Right lobe of liver (tissue), 6 donors: ENCODE data around the gene FXYD7. TPM values are rescaled to one million over a fixed set of nuclear protein-coding genes. Genes with fewer than 3 reads are reported as not detected.
A peak's percentile ranks its signal among the peaks of the same experiment; 100 is the strongest.

Experiments
- ATAC-seq, 4 donors: fragments of 200-7000 bp; cut with Tn5 transposase; one replicate each; pipeline ENCODE4 v1.9.1; 2020; ENCODE audit warnings: mild to moderate bottlenecking in 4 of 4, moderate library complexity in 4 of 4
- DNase-seq, 3 donors: peaks; one replicate each; pipeline ENCODE4 v3.0.0-alpha.2; 2020
- H3K27ac ChIP-seq, 3 donors: fragments of 200-600 bp; one replicate each; pipeline ENCODE4 v1.8.0; 2022
- H3K27me3 ChIP-seq, 2 donors: fragments of 200-600 bp; one replicate each; pipeline ENCODE4 v1.8.0; 2022
- H3K36me3 ChIP-seq, 4 donors: fragments of 200-600 bp; sonication (generic) in 1 of 4; one replicate each; pipeline versions ENCODE4 v1.5.1 to v1.8.0; 2017 to 2022; ENCODE audit warnings: control low read depth in 1 of 4
- H3K4me1 ChIP-seq, 4 donors: fragments of 200-600 bp; sonication (generic) in 1 of 4; one replicate each; pipeline versions ENCODE4 v1.5.1 to v1.8.0; 2017 to 2022; ENCODE audit warnings: control low read depth in 1 of 4
- H3K4me3 ChIP-seq, 3 donors: fragments of 200-600 bp; one replicate each; pipeline ENCODE4 v1.8.0; 2022
- H3K9me3 ChIP-seq, 4 donors: fragments of 200-600 bp; sonication (generic) in 1 of 4; one replicate each; pipeline versions ENCODE4 v1.5.1 to v1.8.0; 2017 to 2022; ENCODE audit warnings: control low read depth in 1 of 4
- CTCF ChIP-seq, 4 donors: fragments of 200-600 bp in 3 of 4; fragments of 450-650 bp in 1 of 4; IDR thresholded peaks; one replicate each; pipeline versions ENCODE4 v1.5.1 to v1.8.0; 2016 to 2022; ENCODE audit warnings: antibody characterized with exemption in 4 of 4, mild to moderate bottlenecking in 2 of 4
- POLR2A ChIP-seq: fragments of 450-650 bp; IDR thresholded peaks from one replicate; pipeline ENCODE4 v1.6.1; 2017; ENCODE audit warnings: antibody characterized with exemption, mild to moderate bottlenecking
- WGBS: methylation state at CpG from one replicate; pipeline ENCODE4 v1.1.6; 2018; ENCODE audit warnings: low coverage, low lambda C conversion rate; ENCODE audit not compliant: insufficient coverage; ENCODE audit errors: missing lambda C conversion rate; 5-methylcytosine and 5-hydroxymethylcytosine counted together
- intact Hi-C, 2 donors: fragments of 100-400 bp; cut with DNase I; formaldehyde crosslinking; loops; one replicate each; pipeline versions ENCODE4 v1.11.2 to v1.14.1; 2022
- total RNA-seq, 6 experiments: library from RNA; depleted of rRNA in 2 of 6; stranded (reverse); fragments of >200 nt in 2 of 6; fragmentation: NEBNext Ultra II Directional in 3 of 6; extraction: Animal tissue kit (Norgen Biotek cat#: 25700) in 3 of 6; gene quantifications; one replicate each; pipeline versions ENCODE4 v1.1.0 to v1.2.4, GENCODE V29; 2016 to 2023
- donor health status: DM: no; HTN: yes; CAD: no.
- donor health status: DM: no; HTN: no; CAD: no.
- donor health status: DM: no; HTN: no; CAD: no.
- donor health status: DM: no; HTN: yes; CAD: no.
- donor health status: DM: no; HTN: yes; CAD: no.

Gene FXYD7
- total RNA-seq, 6 experiments from 2014 or later, result 0.49 TPM; not detected in 5

GRCh38 chr19:35165200-35166058 is 22.4 kb downstream of the FXYD7 start:
- TF ChIP-seq POLR2A (no peak), CTCF (IDR thresholded peaks at IDR 0.05) (no peak)
- no peaks in the 10 kb centered on the region for H3K36me3 ChIP-seq
- no peaks in the 10 kb centered on the region for H3K9me3 ChIP-seq
- peaks cover 0 to 15% (median 6%) of the 10 kb centered on the region in 4 donors for H3K4me1 ChIP-seq
- H3K27ac ChIP-seq, result no peak overlapping the region
- DNase-seq (no peak), ATAC-seq (no peak)
- no peaks in the 10 kb centered on the region for H3K27me3 ChIP-seq
- intact Hi-C loops, result no loop called here
- no peak overlapping the region for H3K4me3 ChIP-seq
- WGBS, result 68% methylated on average over 5 of the region's 5 CpGs

- intact Hi-C loops, result no loop called here
- Histone ChIP-seq H3K27ac (no peak overlapping the region), H3K9me3 (no peaks in the 10 kb centered on the region)
Measured at GRCh38 chr19:35166100-35167063, 23.3 kb downstream of the FXYD7 start.

GRCh38 chr19:35167251-35168119 is 24.4 kb downstream of the FXYD7 start:
- no peak overlapping the region for H3K4me3 ChIP-seq
- no peak for TF ChIP-seq POLR2A
- no peak for TF ChIP-seq CTCF (IDR thresholded peaks at IDR 0.05)
- ATAC-seq (no peak), DNase-seq (peak in 1 of 3 donors; percentile 39)
- 43% methylated on average over 2 of the region's 5 CpGs for WGBS
- no peaks in the 10 kb centered on the region for H3K27me3 ChIP-seq
- H3K9me3 ChIP-seq, result no peaks in the 10 kb centered on the region
- no peak overlapping the region for H3K27ac ChIP-seq
- no peaks in the 10 kb centered on the region for H3K36me3 ChIP-seq
- H3K4me1 ChIP-seq, result peaks cover 0 to 25% (median 10%) of the 10 kb centered on the region in 4 donors
- intact Hi-C loops, result no loop called here

More at GRCh38 chr19:35166100-35167063, 23.3 kb downstream of the FXYD7 start:
- Histone ChIP-seq H3K4me3 (no peak overlapping the region), H3K27me3 (no peaks in the 10 kb centered on the region), H3K36me3 (no peaks in the 10 kb centered on the region), H3K4me1 (peaks cover 0 to 25% (median 9%) of the 10 kb centered on the region in 4 donors)
- DNase-seq (no peak), ATAC-seq (no peak)
- 95% methylated on average over 7 of the region's 7 CpGs for WGBS
- TF ChIP-seq CTCF (IDR thresholded peaks at IDR 0.05), result no peak
- no peak for TF ChIP-seq POLR2A

- intact Hi-C loops, result no loop called here
- peak in 2 of 4 donors; percentile 5 to 48 for ATAC-seq
Measured at GRCh38 chr19:35168196-35168595, 25.1 kb downstream of the FXYD7 start.

More at GRCh38 chr19:35168196-35168595, 25.1 kb downstream of the FXYD7 start:
- no peak overlapping the region for H3K27ac ChIP-seq
- DNase-seq, result peak in 1 of 3 donors; percentile 20
- no peak overlapping the region for H3K4me3 ChIP-seq
- H3K27me3 ChIP-seq, result no peaks in the 10 kb centered on the region
- H3K9me3 ChIP-seq, result no peaks in the 10 kb centered on the region
- peaks cover 0 to 25% (median 10%) of the 10 kb centered on the region in 4 donors for H3K4me1 ChIP-seq
- WGBS, result 30% methylated on average over 1 of the region's 3 CpGs
- H3K36me3 ChIP-seq, result no peaks in the 10 kb centered on the region
- TF ChIP-seq POLR2A (no peak), CTCF (IDR thresholded peaks at IDR 0.05) (no peak)
